NCI-H1105 (cell line): ENCODE measurements around the gene SORCS2.
A peak's percentile ranks its signal among the peaks of the same experiment; 100 is the strongest.

Experiments
- DNase-seq: peaks from one replicate; lab custom pipeline; 2025; lab: John Stamatoyannopoulos, UW

Gene SORCS2

DNA sequence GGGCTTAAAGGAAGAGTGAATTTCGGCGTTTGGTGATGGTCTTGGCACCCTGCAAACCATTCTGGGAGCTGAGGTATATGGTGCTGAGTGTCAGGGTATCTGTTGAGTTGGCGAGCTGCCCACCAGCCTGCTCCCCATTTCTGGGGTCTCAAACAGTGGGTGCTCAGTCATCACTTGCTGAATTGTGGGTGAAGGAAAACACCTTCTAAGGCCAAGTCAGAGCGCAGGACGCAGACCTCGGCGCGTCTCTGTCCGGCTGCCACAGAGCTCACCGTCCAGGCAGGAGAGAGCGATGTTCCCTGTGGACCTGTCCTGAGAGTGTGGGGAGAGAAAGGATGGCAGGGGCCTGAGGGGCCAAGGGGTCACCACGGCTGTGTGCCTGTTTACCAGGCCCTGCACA, 111.2 kb downstream of the SORCS2 start:
- no peak for DNase-seq

DNA sequence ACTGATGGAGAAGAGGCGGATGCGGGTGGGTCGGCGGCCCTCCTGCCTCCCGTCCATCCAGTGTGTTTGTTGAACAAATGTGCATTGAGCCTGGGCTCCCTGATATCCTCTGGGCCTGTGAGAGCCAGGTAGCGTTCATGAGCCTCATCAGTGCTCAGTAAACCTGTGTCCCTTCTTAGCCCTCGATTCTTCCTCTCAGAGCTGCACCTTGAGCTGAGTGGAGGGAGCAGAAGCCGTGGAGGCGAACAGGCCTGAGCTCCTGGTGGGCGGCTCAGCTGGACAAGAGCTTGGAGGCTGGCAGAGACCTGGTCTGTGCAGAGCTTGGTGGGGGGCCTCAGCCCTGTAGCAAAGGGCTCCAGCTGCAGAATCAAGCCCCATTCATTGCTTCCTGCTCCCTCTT, 112.1 kb downstream of the SORCS2 start:
- DNase-seq, result no peak

DNA sequence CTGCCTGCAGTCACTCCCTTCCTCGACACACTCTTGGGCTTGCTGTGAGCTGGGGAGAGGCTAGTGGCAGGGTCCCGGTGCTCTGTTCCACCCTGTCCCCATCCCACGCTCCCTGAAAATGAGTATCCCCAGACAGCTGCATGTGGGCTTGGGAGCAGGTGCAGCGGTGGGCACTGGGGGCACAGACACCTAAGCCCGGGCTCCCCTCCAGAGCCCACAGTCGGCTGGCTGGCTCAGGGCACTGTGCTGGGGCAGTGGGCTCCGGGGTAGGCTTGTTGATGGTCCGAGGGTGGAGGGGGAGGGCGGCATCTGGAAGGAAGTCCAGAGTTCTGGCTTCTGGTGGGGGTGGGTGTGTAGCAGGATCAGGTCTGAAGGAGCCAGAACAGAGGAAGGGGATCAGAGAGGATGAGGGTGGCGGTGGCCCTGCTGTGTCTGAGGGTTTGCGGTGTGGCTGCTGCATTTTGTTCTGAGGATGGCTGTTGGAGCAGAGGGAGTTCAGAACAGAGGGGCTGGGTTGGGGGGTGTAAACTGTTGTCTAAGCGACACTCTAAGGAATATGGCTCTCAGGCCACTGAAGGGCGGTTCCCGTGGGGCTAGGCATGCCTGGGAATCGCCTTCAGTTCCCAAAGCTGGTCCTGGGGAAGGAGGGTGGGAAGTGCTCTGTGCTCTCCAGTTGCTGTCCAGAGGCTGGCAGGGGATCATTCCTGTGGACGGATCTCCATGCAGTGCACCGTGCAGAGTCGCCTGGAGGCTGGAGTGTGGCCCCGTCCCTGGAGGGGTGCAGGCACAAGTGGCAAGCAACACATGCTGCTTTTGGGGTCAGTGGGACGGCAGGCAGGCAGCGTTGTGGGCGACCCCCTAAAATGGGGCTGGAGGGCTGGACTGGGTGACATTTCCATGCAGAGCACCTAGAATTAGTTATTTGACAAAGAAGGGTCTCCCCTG, 114.0 kb downstream of the SORCS2 start:
- no peak for DNase-seq

DNA sequence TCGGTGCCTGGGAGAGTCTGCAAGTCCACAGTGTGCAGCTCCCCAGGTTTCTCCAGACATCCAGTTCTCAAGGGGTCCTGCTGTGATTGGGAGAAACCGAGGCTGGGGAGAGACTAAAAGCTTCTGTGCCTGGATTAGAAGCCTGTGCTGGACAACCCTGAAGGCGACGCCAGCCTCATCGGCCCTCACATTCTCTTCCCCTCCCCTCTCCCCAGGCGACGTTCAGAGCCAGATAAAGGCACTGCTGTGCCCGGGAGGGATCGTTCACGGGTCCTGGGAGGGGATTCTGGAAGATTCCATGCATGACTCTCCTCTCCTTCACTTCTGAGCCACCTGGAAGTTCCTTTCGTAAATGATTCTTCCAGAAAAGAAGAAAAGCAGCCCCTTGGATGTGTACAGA, 114.6 kb downstream of the SORCS2 start:
- DNase-seq, result no peak

DNA sequence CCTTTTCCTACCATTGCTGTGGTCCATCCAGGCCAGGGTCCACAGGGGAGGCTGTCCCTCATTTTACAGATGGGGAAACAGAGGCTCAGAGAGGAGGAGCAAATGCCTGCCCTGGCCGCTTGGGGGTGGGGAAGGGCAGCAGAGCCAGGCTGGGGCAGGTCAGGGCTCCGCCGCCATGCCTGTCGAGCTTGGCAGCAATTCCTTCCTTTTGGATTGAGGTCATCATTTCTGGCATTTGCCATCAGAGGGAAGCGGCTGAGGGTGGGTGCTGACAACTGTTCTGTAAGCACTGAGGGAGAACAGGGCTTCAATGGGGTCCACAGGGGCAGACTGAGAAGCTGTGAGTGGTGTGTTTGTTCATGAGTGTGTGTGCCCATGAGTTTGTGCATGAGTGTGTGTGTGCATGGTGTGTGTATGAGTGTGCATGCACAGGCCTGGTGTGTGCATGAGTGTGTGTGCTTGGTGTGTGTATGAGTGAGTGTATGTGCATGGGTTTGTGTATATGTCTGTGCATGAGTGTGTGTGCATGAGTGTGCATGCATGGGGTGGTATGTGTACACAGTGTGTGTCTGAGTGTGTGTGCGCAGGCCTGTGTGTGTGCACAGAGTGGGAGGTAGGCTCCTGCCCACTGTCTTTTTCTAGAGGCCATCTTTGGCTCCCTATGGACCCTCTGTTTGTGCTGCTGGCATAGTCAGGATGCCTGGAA, 115.2 kb downstream of the SORCS2 start:
- no peak for DNase-seq

DNA sequence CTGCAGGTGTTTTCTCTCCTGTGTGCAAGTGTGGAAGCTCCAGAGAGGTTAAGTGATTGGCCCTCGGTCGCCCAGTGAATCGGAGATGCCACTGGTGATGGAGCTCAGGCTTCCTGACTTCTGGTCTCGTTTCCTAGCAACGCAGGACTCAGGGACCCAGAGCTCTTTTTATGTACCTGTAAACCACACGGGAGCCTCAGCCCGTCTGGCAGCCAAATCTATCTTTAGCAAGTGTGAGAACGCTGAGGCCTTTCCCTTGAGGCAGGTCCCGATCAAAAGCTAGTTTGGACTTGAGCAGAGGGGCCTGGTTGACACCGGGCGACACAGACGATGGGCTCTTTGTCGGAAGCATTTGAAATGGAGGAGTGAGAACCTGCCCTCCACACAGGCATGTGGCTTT, 116.8 kb downstream of the SORCS2 start:
- DNase-seq, result no peak

DNA sequence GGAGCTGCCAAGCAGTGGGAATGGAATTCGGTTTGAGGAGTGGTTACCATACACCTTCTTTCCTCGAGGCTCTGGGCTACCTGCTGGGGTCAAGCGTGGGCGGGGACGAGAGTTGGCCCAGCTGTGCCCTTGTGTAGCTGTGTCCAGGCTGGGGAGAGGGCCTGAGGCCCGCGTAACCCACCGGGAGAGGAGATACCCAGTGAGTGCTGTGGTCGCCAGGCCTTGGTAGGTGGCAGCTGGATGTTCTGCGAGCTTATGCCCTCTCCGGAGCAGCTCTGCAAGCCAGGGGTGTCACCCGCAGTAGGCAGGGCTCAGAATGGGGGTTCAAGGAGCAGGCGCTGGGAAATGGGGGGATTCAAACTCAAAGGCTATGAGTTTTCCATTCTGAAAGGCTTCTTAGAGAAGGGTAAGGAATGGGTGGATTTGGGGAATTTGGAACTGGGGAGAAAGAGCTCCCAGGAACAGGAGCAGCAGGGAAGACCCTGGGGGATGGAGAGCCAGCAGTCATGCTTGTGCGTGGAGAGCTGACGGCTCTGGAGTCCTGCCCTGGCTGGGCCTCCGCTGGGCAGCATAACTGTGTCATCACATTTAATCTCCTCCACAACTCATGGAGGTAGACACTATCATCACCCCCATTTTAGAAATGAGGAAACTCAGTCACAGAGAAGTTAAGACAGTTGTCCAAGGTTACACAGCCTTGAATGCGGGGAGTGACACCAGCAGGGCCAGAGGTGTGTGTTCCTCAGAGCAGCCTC, 117.5 kb downstream of the SORCS2 start:
- DNase-seq, result no peak

DNA sequence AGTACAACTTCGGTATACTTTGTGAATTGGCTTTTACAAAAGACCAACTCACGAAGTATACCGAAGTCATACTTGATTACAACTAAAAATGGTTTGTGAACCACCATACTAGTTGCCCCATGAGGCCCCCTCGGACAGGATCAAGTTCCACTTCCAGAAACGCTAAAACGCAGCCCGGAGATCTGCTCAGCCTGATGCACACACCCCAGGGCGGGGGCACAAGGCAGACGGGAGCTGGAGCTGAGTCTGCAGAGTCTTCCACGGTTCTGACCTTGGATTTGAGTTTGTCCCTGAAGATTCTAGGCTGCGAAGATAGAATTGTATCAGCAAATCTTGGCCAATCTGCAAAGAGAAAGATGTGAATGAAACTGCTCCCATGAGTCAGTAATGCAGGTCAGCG, 118.1 kb downstream of the SORCS2 start:
- no peak for DNase-seq

DNA sequence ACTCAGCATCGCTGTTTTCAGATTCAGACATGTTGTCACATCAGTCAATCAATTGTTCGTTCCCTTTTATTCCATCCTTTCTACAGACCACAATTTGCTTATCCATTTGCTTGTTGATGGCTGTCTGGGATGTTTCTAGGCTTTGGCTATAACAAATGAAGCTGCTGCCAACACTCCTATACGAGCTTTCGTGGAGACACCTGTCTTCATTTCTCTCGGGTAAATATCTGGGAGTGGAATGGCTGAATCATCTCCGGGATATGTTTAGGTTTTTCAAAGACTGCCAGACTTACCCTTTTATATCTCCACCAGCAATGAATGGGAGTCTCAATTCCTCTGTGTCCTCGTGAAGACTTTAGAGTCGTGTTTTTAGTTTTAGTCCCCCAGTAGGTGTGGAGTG, 118.9 kb downstream of the SORCS2 start:
- DNase-seq, result no peak

DNA sequence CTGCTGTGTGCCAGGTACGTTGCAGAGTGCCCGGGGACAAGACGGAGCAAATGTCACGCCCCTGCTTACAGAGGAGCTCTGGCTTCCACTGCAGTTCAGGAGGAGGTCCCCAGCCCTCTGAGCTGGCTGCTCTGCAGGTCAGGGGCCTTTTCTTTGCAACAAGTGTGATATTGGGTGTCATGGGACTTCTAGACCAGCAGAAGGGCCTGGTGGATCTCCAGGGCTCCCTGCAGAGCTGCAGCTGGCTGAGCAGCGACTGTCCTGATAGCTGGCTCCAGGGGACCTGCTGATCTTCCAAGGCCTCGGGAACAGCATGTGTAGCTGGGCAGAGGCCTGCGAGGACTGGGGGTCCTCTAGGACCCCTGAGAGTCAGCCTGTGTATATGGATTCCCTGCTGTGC, 120.4 kb downstream of the SORCS2 start:
- no peak for DNase-seq

DNA sequence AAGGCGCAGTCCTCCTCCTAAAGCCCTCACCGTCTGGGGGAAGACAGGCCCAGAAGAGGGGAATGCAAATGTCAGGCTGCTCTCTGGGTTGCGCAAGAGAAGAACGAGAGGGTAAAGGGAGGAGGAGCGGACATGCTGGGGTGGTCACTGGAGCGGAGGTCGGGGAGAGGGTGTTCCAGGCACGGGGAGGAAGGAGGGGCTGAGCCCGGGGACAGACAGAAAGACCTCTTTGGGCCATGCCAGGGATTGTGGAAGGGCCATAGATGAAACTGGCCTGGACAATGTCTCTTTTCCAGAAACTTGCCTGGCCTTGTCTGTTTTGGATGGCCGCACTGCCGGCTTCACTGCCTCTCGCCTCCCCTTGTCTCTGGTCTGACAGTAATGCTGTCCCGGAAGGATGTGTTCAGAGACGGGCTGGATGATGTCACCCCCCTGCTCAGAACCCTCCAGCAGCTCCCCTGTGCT, 121.0 kb downstream of the SORCS2 start:
- DNase-seq, result no peak

DNA sequence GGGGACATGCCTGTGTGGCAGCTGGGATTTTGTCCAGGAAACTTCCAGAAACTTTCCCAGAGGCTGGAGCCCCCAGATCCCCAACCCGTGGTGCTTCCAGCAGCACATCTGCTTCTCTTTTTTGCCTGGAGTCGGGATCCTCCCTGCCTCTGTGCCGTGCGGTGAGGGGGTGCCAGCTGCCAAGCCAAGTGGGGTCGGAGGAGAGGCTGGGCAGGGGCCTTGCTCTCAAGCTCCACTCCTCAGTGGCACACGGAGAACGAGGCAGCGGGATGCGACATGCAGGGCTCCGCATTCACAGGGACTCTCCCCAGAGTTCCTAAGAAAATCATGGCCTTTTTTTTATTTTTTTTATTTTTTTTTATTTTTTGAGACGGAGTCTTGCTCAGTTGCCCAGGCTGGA, 121.7 kb downstream of the SORCS2 start:
- no peak for DNase-seq

DNA sequence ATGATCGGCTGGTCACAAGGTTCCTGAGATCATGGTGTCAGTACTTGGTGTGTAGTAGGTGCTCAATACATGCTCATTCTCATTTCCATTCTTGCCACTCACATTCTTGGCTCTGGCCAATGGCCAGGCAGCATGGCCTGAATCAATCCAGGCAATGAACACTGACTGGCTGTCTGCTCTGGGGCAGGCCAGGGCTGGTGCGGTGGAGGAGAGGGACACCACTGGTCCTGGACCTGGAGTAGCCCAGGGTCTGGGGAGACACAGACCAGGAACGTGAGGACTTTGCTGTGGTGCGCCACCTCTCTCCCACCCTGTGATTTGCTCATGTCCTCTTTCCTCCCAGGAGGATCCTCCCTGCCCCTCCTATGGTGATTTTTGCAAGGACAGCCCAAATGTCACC, 122.9 kb downstream of the SORCS2 start:
- DNase-seq, result no peak

DNA sequence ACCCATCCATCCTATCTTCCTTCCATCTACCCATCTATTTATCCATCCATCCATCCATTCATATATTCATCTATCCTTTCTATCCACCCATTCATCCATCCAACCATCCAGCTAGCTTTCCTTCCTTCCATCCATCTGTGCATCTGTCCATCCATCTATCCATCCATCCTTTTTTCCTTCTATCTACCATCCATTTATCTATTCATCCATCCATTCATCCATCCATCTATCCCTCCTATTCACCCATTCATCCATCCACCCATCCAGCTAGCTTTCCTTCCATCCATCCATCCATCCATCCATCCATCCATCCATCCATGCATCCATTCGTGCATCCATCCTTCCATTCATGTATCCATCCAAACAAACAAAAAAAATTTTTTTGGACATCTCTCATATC, 123.6 kb downstream of the SORCS2 start:
- no peak for DNase-seq

DNA sequence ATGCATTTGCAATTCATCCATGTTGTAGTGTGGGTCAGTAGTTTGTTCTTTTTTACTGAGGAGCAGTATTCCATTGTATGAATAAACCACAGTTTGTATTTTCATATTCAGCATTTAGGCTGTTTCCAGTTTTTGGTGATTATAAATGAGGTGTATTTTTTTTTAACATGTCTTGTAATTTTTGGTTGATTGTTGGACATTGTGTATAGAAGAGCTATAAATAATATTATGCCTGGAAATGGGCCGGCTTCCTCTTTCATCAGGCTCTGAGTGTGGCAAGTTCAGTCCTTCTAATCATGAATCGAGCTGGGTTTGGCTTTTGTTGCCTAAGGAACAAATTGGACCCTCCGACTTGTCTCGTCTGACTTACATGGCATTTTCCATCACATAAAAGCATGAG, 126.7 kb downstream of the SORCS2 start:
- DNase-seq, result no peak

DNA sequence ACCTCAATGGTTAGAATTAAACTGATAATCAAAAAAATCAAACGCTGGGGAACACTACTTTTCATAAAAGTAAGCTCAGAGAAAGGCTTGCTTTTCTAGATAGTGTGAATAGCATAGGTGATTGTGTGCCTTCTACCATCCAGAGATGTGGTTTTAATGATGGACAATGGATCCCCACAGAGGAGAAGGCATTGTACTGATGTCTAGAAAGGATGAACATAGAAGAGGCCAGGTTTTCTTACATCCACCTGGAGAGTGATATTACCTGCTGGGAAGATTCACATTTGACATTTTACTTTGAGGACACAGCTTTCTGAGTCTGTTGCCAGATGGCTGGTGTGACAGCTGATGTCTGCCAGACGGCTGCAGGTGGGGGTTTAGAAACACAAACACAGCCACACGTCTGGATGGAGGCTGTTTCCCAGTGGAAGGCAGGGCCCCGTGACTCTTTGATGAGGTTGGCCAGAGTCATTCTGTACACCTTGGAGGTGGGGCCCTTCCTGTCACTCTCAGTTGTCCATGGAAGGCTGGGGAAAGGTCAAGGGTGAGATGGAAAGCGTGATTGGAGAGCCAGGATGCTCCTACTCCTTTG, 128.0 kb downstream of the SORCS2 start:
- DNase-seq, result no peak

DNA sequence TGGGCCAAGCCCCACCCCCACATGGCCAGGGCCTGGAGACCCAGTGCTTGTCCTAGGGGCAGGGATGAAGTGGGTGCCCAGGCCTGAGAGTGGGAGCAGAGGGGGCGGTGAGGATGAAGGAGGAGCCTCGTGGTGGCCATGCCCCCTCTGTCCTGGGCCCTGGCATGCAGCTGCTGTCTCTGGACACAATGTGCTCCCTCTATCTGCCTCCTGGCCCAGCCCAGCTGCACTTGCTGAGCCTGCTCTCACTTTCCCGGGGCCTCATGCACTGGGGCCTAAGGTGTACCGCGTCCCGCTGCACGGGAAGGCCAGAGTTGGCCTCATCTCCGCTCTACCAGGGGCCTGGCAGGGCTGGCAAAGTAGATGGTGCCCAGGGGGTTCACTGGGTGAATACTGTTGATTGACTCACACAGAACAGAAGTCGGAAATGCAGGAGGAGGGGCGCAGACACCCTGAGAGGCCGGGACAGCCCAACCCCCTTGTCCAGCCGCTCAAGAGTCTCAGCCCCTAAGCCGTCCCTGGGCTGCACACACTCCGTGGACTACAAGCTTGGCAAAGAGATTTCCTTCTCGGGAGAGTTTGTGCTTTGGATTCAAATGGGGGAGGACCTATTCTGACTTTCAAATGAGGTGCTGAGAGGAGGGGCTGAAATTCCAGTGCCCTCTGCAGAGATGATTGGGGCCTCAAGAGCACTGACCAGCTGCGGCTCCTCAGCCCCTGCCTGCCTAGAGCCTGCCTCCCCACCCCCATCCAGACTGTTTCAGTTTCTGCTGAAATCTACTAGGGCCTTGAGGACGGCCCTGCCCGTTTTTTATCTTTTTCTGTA, 130.0 kb downstream of the SORCS2 start:
- no peak for DNase-seq

DNA sequence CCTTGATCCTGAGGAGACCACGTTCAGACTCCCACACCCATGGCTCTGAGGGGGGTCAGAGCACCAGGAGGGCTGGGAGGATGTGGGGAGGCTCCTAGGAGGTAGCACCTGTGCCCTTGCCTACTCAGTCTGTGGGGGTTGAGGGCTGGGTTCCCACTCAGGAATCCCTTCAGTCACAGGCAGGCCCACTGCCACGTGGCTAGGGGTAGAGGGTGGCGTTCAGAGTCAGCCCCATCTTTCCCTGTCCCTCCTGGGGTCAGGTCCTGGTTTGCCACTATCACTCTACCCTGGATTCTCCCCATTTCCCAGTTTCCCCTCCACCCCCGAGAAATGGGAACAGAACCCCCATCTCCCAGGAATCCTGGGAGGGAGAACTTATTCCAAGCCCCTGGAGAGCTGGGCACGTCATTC, 131.1 kb downstream of the SORCS2 start:
- DNase-seq, result no peak

DNA sequence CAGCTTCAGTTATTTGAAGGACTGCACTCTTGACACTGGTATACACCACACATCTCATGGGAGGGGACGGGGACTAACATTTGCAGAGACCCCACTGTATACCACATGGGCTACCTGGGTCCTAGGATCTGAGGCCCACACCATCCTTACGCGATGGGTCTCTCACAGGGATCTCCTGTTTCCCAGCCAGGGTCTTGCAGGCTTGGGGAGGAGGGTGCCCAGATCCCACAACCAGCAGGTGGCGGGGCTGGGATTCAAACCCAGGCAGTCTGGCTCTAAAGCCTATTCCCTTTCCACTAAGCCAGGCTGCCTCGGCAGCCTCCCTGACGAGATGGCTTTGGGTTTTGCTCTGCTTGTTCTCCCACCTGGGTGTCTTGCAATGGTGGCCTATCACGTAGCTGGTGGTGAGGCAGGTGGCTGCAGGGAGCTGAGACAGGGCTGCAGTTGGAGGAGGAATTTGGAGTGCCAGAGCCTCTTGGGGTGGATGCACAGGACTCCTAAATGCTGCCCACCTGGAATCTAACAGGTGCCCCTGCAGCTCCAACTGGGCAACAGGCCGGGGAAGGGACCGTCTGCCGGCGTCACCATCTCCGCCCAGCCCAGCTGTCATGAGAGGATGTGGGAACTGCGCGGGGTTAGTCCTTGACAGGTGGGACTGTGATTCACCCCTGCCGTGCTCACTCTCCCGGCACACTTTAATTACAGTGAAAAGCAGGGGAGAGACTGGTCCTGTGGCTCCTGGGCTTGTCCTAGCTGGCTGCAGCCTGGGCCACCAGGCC, 131.7 kb downstream of the SORCS2 start:
- DNase-seq, result peak; percentile 83

DNA sequence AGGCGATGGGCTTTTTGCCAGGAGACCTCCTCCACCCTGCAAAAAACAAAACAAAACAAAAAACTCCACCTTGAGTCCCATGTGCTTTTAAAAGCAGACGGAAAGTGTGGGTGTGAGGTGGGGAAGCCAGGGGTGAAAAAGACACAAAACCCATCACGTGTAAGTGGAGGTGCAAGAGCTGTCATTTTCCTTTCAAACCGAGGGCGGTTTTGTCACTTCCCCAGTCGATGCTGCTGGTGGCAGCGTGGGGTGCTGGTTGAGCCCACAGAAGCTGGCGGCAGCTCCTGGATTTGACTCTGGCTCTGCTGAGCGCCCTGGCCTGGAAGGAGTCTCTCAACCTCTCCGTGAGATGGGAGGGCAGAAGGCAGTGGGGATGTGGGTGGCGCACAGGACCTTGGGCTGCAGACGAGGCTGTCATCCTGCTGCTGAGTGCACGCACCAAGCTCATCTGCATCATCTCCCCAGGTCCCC, 132.3 kb downstream of the SORCS2 start:
- peak; percentile 66 for DNase-seq
